HG02642 (cell line): ENCODE results near the gene ELL2.
A peak's percentile ranks its signal among the peaks of the same experiment; 100 is the strongest.

Experiments used
- ATAC-seq: cut with Tn5 transposase; IDR thresholded peaks from one replicate; pipeline ENCODE4 v1.9.1; 2021; ENCODE audit warnings: mild to moderate bottlenecking; ENCODE audit not compliant: unreplicated experiment, poor library complexity

Gene ELL2

DNA sequence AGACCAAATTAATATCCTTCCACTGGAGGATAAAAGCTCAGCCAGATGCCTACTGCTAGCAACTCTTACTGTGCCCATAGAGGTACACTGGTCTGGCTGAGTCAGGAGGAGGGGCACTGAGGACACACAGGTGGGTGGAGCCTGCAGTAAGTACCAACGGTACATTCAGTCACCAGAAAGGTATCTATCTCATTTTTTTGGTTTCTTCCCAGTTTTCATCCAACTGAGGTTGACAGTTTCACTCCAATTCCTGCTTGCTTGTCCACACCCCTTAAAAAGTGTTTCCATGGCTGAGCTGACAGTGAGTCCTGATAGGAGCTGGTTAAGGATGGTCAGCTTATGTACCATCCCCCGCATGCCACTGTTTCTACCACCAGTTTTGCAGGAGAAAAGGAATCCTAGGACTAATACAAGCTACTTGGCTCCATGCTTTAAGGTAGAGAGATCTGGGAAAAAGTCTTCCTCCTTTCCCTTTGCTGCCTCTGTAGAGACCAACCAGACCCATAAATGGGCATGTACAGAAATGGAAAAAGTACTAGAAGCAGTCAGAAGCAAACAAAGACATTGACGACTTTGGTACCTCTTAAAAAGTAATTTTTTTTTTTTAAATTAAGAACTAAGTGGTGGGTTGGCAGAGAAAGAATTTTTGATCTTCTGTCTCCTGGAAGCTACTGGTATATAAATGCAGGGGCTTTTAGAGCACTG lies 3.2 kb downstream of the ELL2 start:
- no peak for ATAC-seq

DNA sequence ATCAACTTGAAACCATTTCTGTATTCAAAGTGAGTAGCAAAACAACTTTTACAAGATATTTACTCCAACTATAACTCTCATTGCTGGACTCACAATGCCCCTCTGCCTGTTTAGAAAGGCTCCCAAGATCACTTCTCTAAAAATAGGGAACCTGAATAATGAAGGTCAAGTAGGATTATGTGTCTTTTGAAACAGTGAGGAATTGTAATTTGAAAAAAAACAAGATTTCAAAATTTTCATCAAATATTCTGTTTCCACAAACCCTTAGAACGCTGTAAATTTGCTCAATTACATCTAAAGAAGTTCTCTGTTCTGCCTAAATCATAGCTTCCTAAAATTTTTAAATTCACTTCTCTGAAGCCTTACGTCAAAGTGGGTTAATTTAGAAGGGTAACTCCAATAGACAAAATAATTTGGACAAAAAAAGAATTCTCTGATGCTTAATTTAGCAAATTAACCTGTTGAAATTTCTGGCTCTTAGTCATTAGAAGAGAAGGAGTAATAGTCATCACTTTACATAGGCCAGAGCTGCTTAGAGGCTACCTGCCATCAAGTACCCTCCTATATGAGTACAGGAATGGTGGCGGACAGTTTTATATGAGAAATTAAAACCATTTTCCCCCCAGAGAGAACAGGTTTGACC lies 4.0 kb downstream of the ELL2 start:
- ATAC-seq = no peak

GRCh38 chr5:95956900-95957293 lies 4.8 kb downstream of the ELL2 start:
- no peak for ATAC-seq

GRCh38 chr5:95956021-95956899 lies 5.4 kb downstream of the ELL2 start:
- no peak for ATAC-seq

DNA sequence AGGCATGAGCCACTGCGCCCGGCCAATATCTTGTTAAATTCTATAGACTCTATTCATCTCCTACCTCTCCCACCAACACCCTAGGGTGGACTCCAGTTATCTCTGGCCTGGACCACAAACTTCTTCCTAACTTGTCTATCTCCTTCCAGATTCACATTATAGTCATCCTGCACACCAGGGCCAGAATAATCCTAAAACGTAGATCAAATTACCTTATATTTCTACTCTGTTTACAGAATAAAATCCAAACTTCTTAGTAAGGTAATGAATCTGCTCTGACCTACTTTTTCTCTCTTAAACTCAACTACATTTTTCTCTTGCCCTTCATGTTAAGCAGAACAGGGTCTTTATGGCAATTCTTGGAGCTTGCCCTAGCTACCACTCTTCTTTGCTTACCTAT lies 6.9 kb downstream of the ELL2 start:
- no peak for ATAC-seq

GRCh38 chr5:95953021-95953702 lies 8.5 kb downstream of the ELL2 start:
- ATAC-seq = no peak

DNA sequence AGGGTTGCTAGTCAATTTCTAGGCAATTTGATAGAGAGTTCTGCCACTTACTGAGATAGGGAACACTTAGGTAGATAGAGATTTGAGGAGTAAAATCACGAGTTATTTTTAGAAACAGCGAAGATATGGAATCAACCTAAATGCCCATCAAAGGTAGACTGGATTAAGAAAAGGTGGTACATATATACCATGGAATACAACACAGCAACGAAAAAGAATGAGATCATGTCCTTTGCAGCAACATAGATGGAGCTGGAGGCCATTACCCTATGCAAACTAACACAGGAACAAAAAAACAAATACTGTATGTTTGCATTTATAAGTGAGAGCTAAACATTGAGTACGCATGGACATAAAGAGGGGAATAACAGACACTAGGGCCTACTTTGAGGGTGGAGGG lies 9.7 kb downstream of the ELL2 start:
- ATAC-seq = no peak

GRCh38 chr5:95949810-95950209 lies 11.8 kb downstream of the ELL2 start:
- peak; percentile 45 for ATAC-seq

- no peak for ATAC-seq
Measured at GRCh38 chr5:95948631-95949030, 13.0 kb downstream of the ELL2 start.

DNA sequence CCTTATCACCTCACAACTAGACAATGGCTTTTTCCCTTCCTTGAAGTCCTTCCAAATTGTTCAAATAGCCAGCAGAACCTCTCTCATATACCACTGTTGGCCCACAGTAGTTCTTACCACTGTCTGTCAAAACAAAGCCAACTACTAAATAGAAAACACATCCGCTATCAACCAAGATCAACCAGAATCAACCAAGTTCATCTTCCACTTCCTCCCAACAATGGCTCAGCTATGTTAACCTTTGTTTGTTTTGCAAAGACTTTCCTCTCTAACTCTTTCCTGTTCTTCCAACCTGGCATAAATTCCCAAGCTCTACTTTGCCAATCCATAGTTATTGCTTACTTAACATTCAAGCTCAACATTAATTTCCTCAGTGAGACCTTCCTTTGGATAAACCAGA lies 15.2 kb downstream of the ELL2 start:
- ATAC-seq = no peak

- ATAC-seq = no peak
Measured at GRCh38 chr5:95942968-95943367, 18.7 kb downstream of the ELL2 start.

- no peak for ATAC-seq
Measured at GRCh38 chr5:95942414-95942813, 19.2 kb downstream of the ELL2 start.

GRCh38 chr5:95941756-95942155 lies 19.9 kb downstream of the ELL2 start:
- no peak for ATAC-seq

GRCh38 chr5:95940758-95941682 lies 20.6 kb downstream of the ELL2 start:
- ATAC-seq = no peak

DNA sequence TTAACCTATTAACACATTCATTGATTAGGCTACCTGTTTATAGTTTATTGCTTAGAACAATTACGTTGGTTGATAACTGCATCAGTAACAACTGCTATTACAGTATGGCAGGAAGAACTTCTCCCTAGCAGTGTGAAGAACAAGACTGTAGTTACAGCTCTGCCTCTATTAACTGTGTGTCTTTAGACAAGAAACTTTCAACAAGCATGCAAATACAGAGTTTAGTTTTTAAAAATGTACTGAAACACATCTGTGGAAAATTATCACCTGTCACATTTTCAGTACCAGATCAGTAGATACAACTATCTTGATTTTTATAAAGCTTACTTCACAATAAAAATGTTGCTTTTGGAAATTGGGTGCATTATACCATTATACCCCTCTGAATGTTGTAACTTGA lies 22.2 kb downstream of the ELL2 start:
- peak; percentile 73 for ATAC-seq

- no peak for ATAC-seq
Measured at GRCh38 chr5:95938766-95939165, 22.9 kb downstream of the ELL2 start.

DNA sequence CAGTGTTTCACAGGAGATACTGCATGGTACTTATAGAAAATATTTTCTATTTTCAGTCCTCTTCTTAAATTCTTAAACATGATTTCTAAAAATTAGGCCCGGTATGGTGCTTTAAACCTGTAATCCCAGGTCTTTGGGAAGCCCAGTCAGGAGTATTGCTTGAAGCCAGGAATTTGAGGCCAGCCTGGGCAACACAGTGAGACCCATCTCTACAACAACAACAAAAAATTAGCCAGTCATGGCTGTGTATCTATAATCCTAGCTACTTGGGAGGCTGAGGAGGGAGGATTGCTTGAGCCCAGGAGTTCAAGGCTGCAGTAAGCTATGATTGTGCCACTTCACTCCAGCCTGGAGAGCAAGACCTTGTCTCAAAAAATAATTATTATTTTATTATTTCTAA lies 23.3 kb downstream of the ELL2 start:
- ATAC-seq = no peak

DNA sequence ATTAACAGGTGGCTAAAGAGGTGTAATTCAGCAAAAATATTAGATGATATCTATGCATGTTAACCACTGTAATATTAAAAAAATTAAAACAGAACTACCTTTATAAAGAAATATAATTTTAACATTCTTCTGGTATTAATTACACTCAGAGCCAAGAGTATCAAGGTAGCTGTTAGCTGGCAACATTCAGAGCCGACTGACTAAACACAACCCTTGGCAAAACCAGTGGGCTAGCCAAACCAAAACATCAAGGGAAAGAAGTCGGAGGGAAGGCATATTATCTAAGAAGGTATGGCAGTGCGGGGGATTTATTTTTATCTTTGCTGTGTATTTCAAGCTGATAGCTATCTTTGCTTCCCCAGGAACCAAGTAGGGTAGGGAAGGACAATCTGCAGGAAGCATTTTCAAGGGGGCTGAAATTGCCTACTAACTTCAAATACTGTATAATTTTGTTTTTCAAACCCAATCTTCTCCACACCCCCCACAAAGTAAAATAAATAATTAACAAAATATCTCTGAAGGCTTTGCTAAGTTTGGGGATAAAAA lies 24.0 kb downstream of the ELL2 start:
- no peak for ATAC-seq

DNA sequence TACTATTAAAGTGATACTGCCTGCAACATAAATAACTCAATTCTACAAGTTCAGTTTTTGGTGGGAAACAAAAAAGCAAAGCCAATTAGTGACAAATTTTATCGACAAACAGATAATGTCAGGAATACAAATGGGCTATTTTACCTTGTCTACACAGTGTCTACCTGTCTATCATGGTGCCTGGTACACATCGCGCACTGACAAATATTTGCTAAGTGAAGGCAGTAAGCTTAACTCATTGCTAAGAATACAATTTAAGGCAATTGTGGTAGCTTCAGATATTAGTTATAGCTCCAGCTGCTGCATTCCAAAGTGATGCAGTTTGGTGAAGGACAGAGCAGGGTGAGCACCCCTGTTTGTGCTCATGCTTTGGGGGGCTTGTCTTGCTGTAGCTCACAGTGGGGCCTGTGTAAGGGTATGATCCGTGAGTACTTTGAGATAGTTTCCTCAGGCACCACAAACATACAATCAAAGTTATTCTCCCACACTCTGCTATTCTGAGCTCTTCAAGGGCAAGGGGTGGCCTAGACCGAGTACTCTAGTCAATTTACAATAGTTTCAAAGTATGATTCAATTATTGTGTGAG lies 24.7 kb downstream of the ELL2 start:
- no peak for ATAC-seq
